Fibroblast of pulmonary artery (primary cell): ENCODE data around the gene KCNN1.

ENCODE experiments used
- DNase-seq: peaks from one replicate; pipeline ENCODE4 v3.0.0-alpha.2; 2010; ENCODE audit warnings: low read depth
- H3K4me3 ChIP-seq: replicated peaks from 2 replicates; pipeline ENCODE4 v1.5.1; 2011; ENCODE audit warnings: low read depth, mild to moderate bottlenecking, control low read depth, low read length, moderate library complexity
- TF ChIP-seq, protein P1 (sequence below): IDR thresholded peaks from 2 replicates; pipeline ENCODE4 v1.5.1; 2011; ENCODE audit warnings: mild to moderate bottlenecking, control low read depth, low read length, inconsistent platforms; ENCODE audit errors: missing control alignments

KCNN1 gene

DNA sequence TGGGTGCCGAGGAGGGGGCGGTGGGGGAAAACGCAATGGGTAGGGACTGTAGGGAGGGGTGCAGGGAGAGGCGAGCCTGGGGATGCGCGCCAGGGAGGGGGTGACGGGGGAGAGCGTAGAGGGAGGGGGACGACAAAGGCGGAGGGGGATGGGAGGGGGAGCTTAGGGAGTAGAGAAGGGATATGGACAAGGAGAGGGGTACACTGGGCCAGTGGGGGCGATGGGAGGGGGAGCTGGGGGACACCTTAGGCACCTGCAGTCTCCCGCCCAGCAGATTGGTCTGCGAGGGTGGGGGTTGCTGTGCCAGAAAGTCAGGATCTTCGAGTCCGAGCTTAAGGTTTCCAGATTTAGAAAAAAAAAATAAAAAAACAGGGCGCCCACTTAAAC is 18.4 kb upstream of the KCNN1 start:
- TF ChIP-seq, protein P1, sequence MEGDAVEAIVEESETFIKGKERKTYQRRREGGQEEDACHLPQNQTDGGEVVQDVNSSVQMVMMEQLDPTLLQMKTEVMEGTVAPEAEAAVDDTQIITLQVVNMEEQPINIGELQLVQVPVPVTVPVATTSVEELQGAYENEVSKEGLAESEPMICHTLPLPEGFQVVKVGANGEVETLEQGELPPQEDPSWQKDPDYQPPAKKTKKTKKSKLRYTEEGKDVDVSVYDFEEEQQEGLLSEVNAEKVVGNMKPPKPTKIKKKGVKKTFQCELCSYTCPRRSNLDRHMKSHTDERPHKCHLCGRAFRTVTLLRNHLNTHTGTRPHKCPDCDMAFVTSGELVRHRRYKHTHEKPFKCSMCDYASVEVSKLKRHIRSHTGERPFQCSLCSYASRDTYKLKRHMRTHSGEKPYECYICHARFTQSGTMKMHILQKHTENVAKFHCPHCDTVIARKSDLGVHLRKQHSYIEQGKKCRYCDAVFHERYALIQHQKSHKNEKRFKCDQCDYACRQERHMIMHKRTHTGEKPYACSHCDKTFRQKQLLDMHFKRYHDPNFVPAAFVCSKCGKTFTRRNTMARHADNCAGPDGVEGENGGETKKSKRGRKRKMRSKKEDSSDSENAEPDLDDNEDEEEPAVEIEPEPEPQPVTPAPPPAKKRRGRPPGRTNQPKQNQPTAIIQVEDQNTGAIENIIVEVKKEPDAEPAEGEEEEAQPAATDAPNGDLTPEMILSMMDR, result no peak
- peak overlapping the region; percentile 49 for H3K4me3 ChIP-seq
- no peak for DNase-seq

DNA sequence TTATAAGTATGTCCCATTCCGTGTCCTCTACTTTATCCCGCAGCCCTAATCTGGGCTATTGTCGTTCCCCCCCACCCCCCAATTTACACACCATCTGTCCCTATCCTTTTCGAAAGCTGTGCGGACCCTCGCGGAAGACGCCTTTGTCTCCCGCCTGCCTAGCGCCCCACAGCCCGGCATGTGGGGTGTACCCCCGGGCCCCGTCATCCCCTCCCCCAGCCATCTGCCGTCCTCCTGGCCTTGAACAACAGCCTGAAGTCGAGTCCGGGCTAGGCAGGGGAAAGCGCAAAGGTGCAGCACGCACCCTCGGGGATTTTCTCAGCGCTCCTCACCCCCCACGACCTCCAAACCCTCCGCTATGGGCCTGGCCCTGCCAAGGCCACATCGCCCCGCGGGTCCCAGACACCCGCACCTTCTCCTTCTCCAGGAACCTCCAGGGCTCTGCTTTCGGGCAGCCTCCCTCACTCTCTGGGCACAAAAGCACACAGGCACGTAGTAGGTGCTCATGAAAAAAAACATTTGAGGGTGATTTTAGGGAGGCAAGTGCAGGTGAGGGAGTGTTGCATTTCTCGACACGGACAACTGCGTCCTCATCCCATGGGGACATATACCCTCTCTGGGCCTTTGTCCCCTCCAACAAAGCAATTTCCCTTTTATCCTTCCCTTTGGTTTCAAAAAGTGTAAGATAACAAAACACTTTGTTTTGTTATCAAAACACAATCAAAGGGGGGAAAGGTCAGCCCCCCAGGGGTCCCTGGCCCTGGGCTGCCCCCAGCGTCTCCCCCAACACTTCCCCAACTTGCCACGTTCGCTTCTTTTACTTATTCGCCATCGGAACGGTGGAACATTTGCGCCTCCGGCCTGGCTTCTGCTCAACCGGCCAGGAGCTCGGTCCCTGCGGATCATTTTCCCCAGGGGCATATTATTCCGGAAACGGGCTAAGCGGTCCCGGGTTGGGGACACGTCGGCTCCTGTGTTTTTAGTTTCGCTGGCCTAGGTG is 17.7 kb upstream of the KCNN1 start:
- TF ChIP-seq, protein P1, result no peak

DNA sequence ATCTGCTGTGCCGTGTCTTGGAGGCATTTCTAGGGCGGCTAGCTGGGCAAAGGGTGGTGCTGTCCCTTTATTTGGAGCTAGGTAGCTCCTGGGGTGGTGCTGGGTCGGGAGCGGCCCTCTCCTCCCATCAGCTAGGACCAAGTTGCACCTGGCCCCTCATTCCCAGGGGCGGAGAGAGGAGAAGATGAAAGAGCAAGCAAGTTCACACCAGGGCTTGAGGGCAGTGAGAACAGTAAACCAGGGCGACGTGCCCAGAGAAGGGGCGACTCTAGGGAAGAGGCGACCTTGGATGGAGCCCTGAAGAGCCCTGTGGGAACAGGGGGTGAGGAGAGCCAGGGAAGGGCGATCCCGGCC is 17.0 kb upstream of the KCNN1 start:
- no peak for DNase-seq
- no peak overlapping the region for H3K4me3 ChIP-seq
- TF ChIP-seq, protein P1, result no peak

More for the DNA sequence above, 17.7 kb upstream of the KCNN1 start:
- no peak overlapping the region for H3K4me3 ChIP-seq
- no peak for DNase-seq

DNA sequence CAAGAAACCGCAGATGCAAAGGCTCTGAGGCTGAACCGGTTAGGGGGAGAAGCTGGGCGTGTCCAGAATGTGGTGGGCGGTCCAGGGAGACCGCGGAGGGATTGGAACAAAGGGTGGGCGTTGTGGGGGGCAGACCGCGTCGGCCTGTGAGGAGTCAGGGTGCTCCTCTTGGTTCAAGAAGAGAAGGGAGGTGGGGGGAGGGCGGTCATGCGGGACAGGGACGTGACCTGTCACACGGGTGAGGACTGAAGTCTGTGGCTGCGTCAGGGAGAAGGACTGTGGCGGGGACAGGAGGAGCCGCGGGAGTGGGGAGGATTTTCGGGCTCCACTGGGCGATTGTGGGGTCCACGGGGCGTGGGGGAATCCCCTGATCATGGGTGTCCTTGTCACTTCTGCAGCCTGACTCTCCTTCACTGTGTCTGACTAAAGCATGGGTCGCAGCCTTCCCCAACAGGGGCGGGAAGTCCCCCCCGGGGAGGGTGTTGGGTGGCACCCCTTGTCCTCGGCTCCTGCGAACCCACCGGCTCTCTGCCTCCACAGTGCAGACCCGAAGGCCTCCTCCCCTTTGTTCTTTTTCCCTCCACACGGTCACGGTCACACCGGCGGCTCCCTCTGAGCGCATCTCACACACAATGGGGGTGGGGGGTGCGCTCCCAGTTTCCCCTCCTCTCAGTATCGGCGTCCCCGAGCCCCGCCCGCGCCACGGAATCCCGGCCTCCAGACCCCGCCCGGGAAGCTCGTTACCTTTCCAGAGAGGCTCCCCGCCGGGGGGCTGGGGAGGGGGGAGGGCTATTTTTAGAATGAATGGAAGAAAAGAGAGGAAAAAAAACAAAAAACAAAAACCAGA is 16.4 kb upstream of the KCNN1 start:
- TF ChIP-seq, protein P1, result no peak
- no peak for DNase-seq
- no peak overlapping the region for H3K4me3 ChIP-seq

DNA sequence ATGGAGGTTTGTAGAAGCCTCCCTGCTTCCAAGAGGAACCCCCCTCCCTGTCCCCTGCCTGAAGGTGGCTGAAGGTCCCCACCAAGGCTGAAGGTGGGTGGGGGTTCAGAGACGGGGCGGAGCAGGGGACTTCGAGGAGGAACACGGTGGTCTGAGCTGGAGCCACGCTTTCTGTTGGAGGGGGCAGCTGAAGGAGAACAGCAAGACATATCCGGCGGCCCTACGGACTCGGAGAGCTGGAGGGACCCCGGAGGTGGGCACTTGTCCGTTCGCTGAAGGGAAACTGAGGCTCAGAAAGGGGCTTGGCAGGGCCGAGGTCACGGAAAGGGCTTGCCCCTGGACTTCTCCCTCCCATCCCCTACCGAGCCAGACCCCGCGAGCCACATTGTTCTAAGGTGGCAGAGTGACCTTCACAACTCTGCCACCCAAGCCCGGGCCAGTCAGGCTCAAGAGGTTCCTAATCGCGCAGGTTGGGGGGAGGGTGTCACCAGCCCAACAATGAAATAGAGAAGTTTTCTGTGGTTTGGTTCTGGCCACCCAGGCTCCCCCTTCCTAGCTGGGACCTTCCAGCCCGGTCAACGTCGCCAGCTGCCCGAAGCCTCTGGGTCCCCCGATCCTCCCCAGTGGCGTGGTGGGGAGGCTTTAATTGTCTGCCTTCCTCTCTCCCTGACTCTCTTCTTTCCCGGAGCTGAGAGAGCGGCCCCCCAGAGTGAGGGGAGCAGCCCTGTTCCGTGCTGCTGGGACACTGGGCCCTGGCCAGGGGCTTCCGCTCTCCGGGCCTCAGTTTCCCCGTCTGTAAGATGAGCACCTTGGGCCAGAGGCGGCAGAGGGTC is 15.5 kb upstream of the KCNN1 start:
- no peak for DNase-seq
- no peak overlapping the region for H3K4me3 ChIP-seq
- TF ChIP-seq, protein P1, result no peak
